Cardiac fibroblast (primary cell): ENCODE data around the gene SYP.

Source experiments
- DNase-seq, 2 donors: peaks; one replicate each; pipeline versions ENCODE4 v3.0.0 to v3.0.0-alpha.2; 2010; ENCODE audit warnings: low read depth in 2 of 2
- H3K4me3 ChIP-seq, 2 donors: replicated peaks in 1 of 2; 1 replicate in 1 of 2; 2 replicates in 1 of 2; pipeline ENCODE4 v1.5.1; 2011; ENCODE audit warnings: low read depth in 2 of 2, low read length in 2 of 2, mild to moderate bottlenecking in 2 of 2, moderate library complexity in 1 of 2
- TF ChIP-seq, protein P1 (sequence below): IDR thresholded peaks from one replicate; pipeline ENCODE4 v1.5.1; 2011; ENCODE audit warnings: low read depth, mild to moderate bottlenecking, low read length, inconsistent platforms

SYP gene

DNA sequence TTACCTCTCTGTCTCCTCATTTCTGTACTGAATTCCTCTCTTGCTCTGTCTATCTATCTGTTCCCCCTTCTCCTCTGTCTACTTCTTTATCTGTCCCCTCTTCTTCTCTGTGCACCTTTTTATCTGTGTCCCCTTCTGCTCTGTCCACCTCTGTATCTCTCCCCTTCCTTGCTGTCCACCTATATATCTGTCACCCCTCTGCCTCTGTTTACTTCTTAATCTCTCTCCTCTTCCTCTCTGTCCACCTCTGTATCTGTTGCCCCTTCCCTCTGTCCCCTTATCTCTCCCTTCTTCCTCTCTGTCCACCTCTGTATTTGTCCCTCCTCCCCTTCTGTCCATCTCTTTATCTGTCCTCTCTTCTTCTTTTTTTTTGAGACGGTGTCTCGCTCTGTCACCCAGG, 44.2 kb upstream of the SYP start:
- TF ChIP-seq, protein P1, sequence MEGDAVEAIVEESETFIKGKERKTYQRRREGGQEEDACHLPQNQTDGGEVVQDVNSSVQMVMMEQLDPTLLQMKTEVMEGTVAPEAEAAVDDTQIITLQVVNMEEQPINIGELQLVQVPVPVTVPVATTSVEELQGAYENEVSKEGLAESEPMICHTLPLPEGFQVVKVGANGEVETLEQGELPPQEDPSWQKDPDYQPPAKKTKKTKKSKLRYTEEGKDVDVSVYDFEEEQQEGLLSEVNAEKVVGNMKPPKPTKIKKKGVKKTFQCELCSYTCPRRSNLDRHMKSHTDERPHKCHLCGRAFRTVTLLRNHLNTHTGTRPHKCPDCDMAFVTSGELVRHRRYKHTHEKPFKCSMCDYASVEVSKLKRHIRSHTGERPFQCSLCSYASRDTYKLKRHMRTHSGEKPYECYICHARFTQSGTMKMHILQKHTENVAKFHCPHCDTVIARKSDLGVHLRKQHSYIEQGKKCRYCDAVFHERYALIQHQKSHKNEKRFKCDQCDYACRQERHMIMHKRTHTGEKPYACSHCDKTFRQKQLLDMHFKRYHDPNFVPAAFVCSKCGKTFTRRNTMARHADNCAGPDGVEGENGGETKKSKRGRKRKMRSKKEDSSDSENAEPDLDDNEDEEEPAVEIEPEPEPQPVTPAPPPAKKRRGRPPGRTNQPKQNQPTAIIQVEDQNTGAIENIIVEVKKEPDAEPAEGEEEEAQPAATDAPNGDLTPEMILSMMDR: no peak
- H3K4me3 ChIP-seq: no peak overlapping the region
- DNase-seq: no peak

DNA sequence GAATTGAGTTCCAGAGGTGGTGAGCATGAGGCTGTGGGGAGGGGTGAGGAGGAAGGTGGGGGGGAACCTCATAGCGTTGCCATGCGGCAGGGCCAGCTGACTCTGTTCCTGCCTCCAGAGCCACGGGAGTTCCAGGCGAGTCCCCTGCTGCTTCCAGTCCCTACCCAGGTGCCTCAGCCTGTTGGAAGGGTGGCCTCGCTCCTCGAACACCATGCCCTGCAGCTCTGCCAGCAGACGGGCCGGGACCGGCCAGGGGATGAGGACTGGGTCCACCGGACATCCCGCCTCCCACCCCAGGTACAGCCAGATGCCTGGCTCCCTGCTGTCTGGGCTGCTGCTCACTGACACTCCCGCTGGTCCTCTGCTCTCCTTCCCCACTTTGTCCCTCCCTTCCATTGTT, 43.2 kb upstream of the SYP start:
- no peak for DNase-seq
- H3K4me3 ChIP-seq: no peak overlapping the region
- TF ChIP-seq, protein P1: no peak

DNA sequence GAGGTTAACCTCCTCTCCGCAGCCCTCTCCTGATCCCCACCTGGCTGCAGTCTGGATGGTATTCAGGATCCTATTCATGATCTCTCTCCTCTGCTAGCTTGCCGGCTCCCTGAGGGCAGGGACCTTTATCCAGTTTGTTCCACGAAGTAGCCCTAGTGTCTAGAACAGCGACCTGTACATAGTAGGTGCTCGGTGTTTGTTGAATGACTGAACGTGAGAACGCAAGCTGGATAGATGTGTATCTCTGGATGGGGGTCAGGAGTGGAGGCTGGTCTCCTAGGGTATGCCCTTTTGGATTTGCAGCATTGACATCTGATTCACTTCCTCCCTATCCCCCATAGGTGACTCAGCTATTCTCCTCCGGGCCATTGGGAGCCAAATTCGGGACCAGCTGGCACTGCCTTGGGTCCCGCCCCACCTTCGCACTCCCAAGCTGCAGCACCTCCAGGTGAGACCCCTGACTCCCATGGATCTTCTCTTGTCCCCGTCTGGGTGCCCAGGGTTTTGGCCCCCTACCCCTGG, 42.6 kb upstream of the SYP start:
- no peak overlapping the region for H3K4me3 ChIP-seq
- TF ChIP-seq, protein P1: no peak
- DNase-seq: peak in 1 of 2 donors; percentile 13

DNA sequence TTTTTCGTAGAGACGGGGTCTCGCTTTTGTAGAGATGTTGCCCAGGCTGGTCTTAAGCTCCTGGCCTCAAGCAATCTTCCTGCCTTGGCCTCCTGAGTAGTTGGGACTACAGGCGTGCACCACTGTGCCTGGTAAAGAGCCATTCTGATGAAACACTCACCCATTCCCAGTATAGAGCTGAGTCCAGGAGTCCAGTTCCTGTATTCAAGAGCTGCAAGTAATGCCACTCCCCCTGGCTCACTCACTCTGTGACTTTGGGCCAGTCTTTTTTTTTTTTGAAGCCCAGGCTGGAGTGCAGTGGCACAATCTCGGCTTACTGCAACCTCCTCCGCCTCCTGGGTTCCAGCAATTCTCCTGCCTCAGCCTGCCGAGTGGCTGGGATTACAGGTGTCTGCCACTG, 38.7 kb upstream of the SYP start:
- TF ChIP-seq, protein P1: no peak
- DNase-seq: no peak

DNA sequence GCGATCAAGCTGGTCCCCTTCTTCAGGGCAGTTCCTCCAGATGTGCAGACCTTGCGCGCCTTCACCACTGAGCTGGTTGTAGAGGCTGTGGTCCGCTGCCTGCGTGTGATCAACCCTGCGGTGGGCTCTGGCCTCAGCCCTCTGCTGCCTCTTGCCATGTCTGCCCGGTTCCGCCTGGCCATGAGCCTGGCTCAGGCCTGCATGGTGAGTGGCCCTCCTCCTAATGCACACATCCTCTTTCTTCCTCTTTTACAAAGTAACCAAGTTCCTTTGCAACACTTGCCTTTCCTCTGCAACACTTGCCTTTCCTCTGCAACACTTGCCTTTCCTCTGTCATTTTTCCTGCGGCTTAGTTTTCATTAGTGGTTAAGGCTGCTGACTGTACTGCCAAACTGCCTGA, 37.1 kb upstream of the SYP start:
- H3K4me3 ChIP-seq: no peak overlapping the region
- no peak for DNase-seq
- TF ChIP-seq, protein P1: no peak

More for the DNA sequence above, 38.7 kb upstream of the SYP start:
- H3K4me3 ChIP-seq: no peak overlapping the region

DNA sequence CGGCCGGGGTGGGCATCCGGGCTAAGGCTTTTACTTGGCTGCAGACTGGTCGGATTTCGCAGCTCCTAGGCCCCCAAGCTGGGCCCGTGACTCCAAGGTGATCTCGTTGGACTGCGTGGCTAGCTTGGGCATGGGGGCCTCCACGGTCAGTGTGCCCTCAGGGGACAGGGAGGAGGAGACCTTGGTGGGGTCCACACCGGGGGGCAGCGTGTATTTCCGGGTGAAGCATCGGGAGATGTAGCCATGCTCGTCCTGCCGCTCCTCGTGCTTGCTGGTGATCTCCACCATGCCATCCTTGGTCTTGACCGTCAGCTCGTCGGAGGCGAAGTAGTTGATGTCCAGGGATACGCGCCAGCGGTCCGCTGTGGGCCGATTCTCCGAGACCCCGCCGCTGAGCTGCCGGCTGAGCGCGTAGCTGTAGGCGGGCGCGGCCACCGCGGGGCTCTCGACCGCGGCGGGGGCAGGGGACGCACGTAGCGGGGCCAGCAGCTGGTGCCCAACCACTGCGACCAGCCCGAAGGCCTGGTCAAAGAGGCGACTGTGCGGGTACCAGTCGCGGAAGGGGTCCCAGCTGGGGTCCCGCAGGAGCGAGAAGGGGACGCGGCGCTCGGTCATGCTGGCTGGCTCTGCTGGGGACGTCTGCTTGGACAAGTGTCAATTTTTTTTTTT, 34.0 kb upstream of the SYP start:
- no peak overlapping the region for H3K4me3 ChIP-seq
- TF ChIP-seq, protein P1: no peak
- DNase-seq: no peak

DNA sequence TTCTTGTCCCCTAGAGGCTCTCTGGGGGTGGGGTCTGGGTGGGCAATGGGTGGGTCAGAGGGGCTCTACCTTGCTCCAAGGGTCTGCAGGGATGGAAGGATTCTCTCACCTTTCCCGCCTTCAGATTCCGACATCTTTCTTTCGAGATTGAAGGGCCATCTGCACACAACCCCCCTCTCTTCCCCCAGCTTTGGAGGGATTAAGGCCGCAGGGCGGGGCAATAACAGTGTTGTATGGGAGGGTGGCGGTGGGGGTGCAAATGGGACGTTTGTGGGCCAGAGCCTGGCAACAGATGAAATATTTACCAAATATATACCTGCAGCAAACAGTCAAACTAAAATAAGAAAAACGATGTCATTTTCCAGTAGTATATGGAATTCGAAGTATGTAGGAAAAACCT, 33.2 kb upstream of the SYP start, which contains the start of gene CACNA1F:
Gene CACNA1F (minus strand): TSS at position 165 of the 400 bp plus-strand sequence. CDS start 31 bp downstream, at position 134.
- no peak for DNase-seq
- TF ChIP-seq, protein P1: no peak
- H3K4me3 ChIP-seq: no peak within 1 kb of the TSS
